Activated CD8-positive, alpha-beta memory T cell treated with anti-CD3 and anti-CD28 coated beads for 4 hours (primary cell): ENCODE data around the gene RPS28.
"Not testable (repeated sequence)": the region's sequence is repeated elsewhere in the genome, so short reads cannot be mapped to it uniquely, and the experiment has no call there.

ENCODE experiments used
- DNase-seq, 2 donors: peaks; one replicate each; pipeline ENCODE4 v3.0.0-alpha.2; 2020; ENCODE audit warnings: low read depth in 2 of 2

RPS28 gene

GRCh38 chr19:8342684-8343482 lies 21.6 kb downstream of the RPS28 start, which contains the start of gene KANK3:
TSS of gene KANK3 (minus strand) at chr19:8343262. CDS start at chr19:8337828, 5,434 bp downstream.
- DNase-seq = peak; percentile 83 to 85

GRCh38 chr19:8343483-8343844 lies 22.2 kb downstream of the RPS28 start:
- DNase-seq = no peak

GRCh38 chr19:8349629-8350372 lies 28.5 kb downstream of the RPS28 start:
- not testable (repeated sequence) for DNase-seq

- no peak for DNase-seq
Measured at GRCh38 chr19:8352134-8352827, 31.0 kb downstream of the RPS28 start.

- DNase-seq = not testable (repeated sequence)
Measured at GRCh38 chr19:8352845-8353244, 31.5 kb downstream of the RPS28 start.

- no peak for DNase-seq
Measured at GRCh38 chr19:8355631-8356402, 34.5 kb downstream of the RPS28 start.

- no peak for DNase-seq
Measured at GRCh38 chr19:8357007-8357521, 35.8 kb downstream of the RPS28 start.

- DNase-seq = no peak
Measured at GRCh38 chr19:8358948-8359347, 37.7 kb downstream of the RPS28 start.

- DNase-seq = no peak
Measured at GRCh38 chr19:8360196-8360595, 38.9 kb downstream of the RPS28 start.

- DNase-seq = no peak
Measured at GRCh38 chr19:8361921-8362793, 40.9 kb downstream of the RPS28 start.

GRCh38 chr19:8363803-8364771 lies 42.8 kb downstream of the RPS28 start, which contains the start of gene ANGPTL4:
TSS of gene ANGPTL4 (plus strand) at chr19:8364155. CDS start at chr19:8364322, 167 bp downstream.
- peak; percentile 43 to 55 for DNase-seq

GRCh38 chr19:8366121-8366581 lies 44.9 kb downstream of the RPS28 start:
- DNase-seq = no peak

- DNase-seq = no peak
Measured at GRCh38 chr19:8366961-8367326, 45.6 kb downstream of the RPS28 start.

- no peak for DNase-seq
Measured at GRCh38 chr19:8367327-8368001, 46.2 kb downstream of the RPS28 start.

GRCh38 chr19:8370176-8371010 lies 49.1 kb downstream of the RPS28 start:
- DNase-seq = no peak

- no peak for DNase-seq
Measured at GRCh38 chr19:8371011-8371804, 49.9 kb downstream of the RPS28 start.
